Fibroblast of lung (primary cell): ENCODE data around the gene TACR1.

Experiments used
- CTCF ChIP-seq, 2 donors: IDR thresholded peaks in 1 of 2; conservative IDR thresholded peaks in 1 of 2; 1 replicate in 1 of 2; 2 replicates in 1 of 2; pipeline ENCODE4 v1.5.1; 2011 to 2012; ENCODE audit warnings: low read length in 2 of 2, control low read depth in 1 of 2, inconsistent platforms in 1 of 2, low read depth in 1 of 2, mild to moderate bottlenecking in 1 of 2
- EZH2 ChIP-seq: IDR thresholded peaks from 2 replicates; pipeline ENCODE4 v1.5.1; 2012; ENCODE audit warnings: low read length, control low read depth, mild to moderate bottlenecking; ENCODE audit errors: missing control alignments

GRCh38 chr2:75123876-75124275 lies 75.4 kb downstream of the TACR1 start:
- TF ChIP-seq EZH2: no peak
- TF ChIP-seq CTCF (conservative IDR thresholded peaks at IDR 0.05 in 1 of 2, IDR thresholded peaks at IDR 0.05 in 1 of 2; ENCODE audit: low read depth in 1 of 2, low read length in 2 of 2): no peak
